Caco-2 (cell line): ENCODE results near the gene TRIM24. TPM values are rescaled to one million over a fixed set of nuclear protein-coding genes. Genes with fewer than 3 reads are reported as not detected.

Experiments
- BruUV-seq: library from RNA; stranded (reverse); fragments of 400-500 nt; replicated peaks from 2 replicates; lab custom pipeline; 2021; lab: Mats Ljungman, UMichigan
- CTCF ChIA-PET: fragments of 300-600 bp; sonication (Branson Sonifier 250); formaldehyde crosslinking; loops from one replicate; lab custom pipeline; 2022; ENCODE audit warnings: antibody characterized with exemption; lab: Charles Lee
- POLR2A ChIA-PET: fragments of 300-600 bp; sonication (Branson Sonifier 250); formaldehyde crosslinking; loops from one replicate; lab custom pipeline; 2022; ENCODE audit warnings: antibody characterized with exemption; lab: Charles Lee
- DNase-seq, 2 experiments: peaks; one replicate each; pipeline versions ENCODE4 v3.0.0 to v3.0.0-alpha.2; 2020 to 2022
- H3K27me3 ChIP-seq: replicated peaks from 2 replicates; pipeline ENCODE4 v1.6.0; 2011; ENCODE audit warnings: low read length; ENCODE audit not compliant: control insufficient read depth, insufficient read depth
- H3K36me3 ChIP-seq: 2 replicates; pipeline ENCODE4 v1.5.1; 2011; ENCODE audit warnings: low read length; ENCODE audit not compliant: control insufficient read depth, insufficient read depth
- H3K4me1 ChIP-seq: fragments of 250-450 bp; sonication (Bioruptor Pico); 2 replicates; pipeline ENCODE4 v1.5.1; 2020; ENCODE audit warnings: mild to moderate bottlenecking
- H3K4me3 ChIP-seq: 2 replicates; pipeline ENCODE4 v1.5.1; 2011; ENCODE audit warnings: low read depth, mild to moderate bottlenecking, control low read depth, low read length
- H3K9me3 ChIP-seq: fragments of 250-450 bp; sonication (Bioruptor Pico); 2 replicates; pipeline ENCODE4 v1.5.1; 2020; ENCODE audit warnings: mild to moderate bottlenecking, moderate library complexity
- H3K27ac Mint-ChIP-seq: one replicate; pipeline ENCODE4 v1.8.0; 2022; ENCODE audit warnings: mixed read lengths; ENCODE audit not compliant: unreplicated experiment
- H3K27me3 Mint-ChIP-seq: one replicate; pipeline ENCODE4 v1.8.0; 2022; ENCODE audit warnings: mixed read lengths; ENCODE audit not compliant: insufficient read depth, unreplicated experiment
- H3K36me3 Mint-ChIP-seq: one replicate; pipeline ENCODE4 v1.8.0; 2022; ENCODE audit warnings: mild to moderate bottlenecking, mixed read lengths; ENCODE audit not compliant: insufficient read depth, unreplicated experiment
- H3K4me1 Mint-ChIP-seq: one replicate; pipeline ENCODE4 v1.8.0; 2022; ENCODE audit warnings: low read depth, mixed read lengths; ENCODE audit not compliant: unreplicated experiment
- H3K4me3 Mint-ChIP-seq: one replicate; pipeline ENCODE4 v1.8.0; 2022; ENCODE audit warnings: mild to moderate bottlenecking, moderate library complexity, mixed read lengths; ENCODE audit not compliant: unreplicated experiment
- H3K9me3 Mint-ChIP-seq: one replicate; pipeline ENCODE4 v1.8.0; 2022; ENCODE audit warnings: mixed read lengths; ENCODE audit not compliant: unreplicated experiment
- CTCF ChIP-seq, 2 experiments: fragments of 200-600 bp in 1 of 2; IDR thresholded peaks; 1 replicate in 1 of 2; 2 replicates in 1 of 2; pipeline versions ENCODE4 v1.5.1 to v1.8.0; 2011 to 2022; ENCODE audit warnings: antibody characterized with exemption in 1 of 2, control low read depth in 1 of 2, inconsistent platforms in 1 of 2, low read depth in 1 of 2, low read length in 1 of 2, mild to moderate bottlenecking in 1 of 2, moderate library complexity in 1 of 2; ENCODE audit not compliant: insufficient read depth in 1 of 2, severe bottlenecking in 1 of 2, unreplicated experiment in 1 of 2
- intact Hi-C: fragments of 100-400 bp; cut with micrococcal nuclease; formaldehyde crosslinking; loops from one replicate; pipeline ENCODE4 v1.10.0; 2022; ENCODE audit not compliant: unreplicated experiment
- total RNA-seq: library from RNA; stranded (reverse); gene quantifications from 2 replicates; pipeline ENCODE4 v1.2.3, GENCODE V29; 2022

TRIM24 gene
- total RNA-seq, 1 experiment from 2014 or later, result 58.2 TPM

GRCh38 chr7:138564365-138564764, 104.3 kb downstream of the TRIM24 start:
- no peaks in the 10 kb centered on the region for H3K27me3 Mint-ChIP-seq
- H3K4me1 Mint-ChIP-seq, result no peaks in the 10 kb centered on the region
- DNase-seq, result peak in 1 of 2 experiments; percentile 19
- POLR2A ChIA-PET, result no interaction called here
- no peak overlapping the region for H3K4me3 Mint-ChIP-seq
- intact Hi-C loops, result no loop called here
- H3K27me3 ChIP-seq, result no peaks in the 10 kb centered on the region
- H3K36me3 ChIP-seq, result peaks cover 36% of the 10 kb centered on the region
- TF ChIP-seq CTCF (IDR thresholded peaks at IDR 0.05; ENCODE audit: insufficient read depth in 1 of 2, low read depth in 1 of 2, low read length in 1 of 2, severe bottlenecking in 1 of 2, unreplicated experiment in 1 of 2), result no peak
- no TSS peak for BruUV-seq
- H3K27ac Mint-ChIP-seq, result peak overlapping the region; percentile 39
- H3K9me3 ChIP-seq, result peaks cover 50% of the 10 kb centered on the region
- H3K4me1 ChIP-seq, result no peaks in the 10 kb centered on the region
- H3K9me3 Mint-ChIP-seq, result peaks cover 41% of the 10 kb centered on the region
- peaks cover 92% of the 10 kb centered on the region for H3K36me3 Mint-ChIP-seq
- CTCF ChIA-PET, result no interaction called here
- no peak overlapping the region for H3K4me3 ChIP-seq

GRCh38 chr7:138565071-138565450, 105.0 kb downstream of the TRIM24 start:
- POLR2A ChIA-PET, result no interaction called here
- Histone ChIP-seq H3K36me3 (peaks cover 34% of the 10 kb centered on the region), H3K9me3 (peaks cover 50% of the 10 kb centered on the region), H3K4me3 (no peak overlapping the region), H3K4me1 (no peaks in the 10 kb centered on the region), H3K27me3 (no peaks in the 10 kb centered on the region)
- peaks cover 92% of the 10 kb centered on the region for H3K36me3 Mint-ChIP-seq
- H3K27ac Mint-ChIP-seq, result no peak overlapping the region
- H3K27me3 Mint-ChIP-seq, result no peaks in the 10 kb centered on the region
- CTCF ChIA-PET, result no interaction called here
- intact Hi-C loops, result no loop called here
- DNase-seq, result no peak
- H3K9me3 Mint-ChIP-seq, result peaks cover 41% of the 10 kb centered on the region
- BruUV-seq, result no TSS peak
- no peak overlapping the region for H3K4me3 Mint-ChIP-seq
- no peaks in the 10 kb centered on the region for H3K4me1 Mint-ChIP-seq
- TF ChIP-seq CTCF (IDR thresholded peaks at IDR 0.05; ENCODE audit: insufficient read depth in 1 of 2, low read depth in 1 of 2, low read length in 1 of 2, severe bottlenecking in 1 of 2, unreplicated experiment in 1 of 2), result no peak

- BruUV-seq, result no TSS peak
- peak in 1 of 2 experiments; percentile 46 for DNase-seq
- Histone ChIP-seq H3K4me1 (no peaks in the 10 kb centered on the region), H3K9me3 (peaks cover 50% of the 10 kb centered on the region), H3K27me3 (no peaks in the 10 kb centered on the region), H3K36me3 (peaks cover 32% of the 10 kb centered on the region), H3K4me3 (no peak overlapping the region)
- no peaks in the 10 kb centered on the region for H3K4me1 Mint-ChIP-seq
- TF ChIP-seq CTCF (IDR thresholded peaks at IDR 0.05; ENCODE audit: insufficient read depth in 1 of 2, low read depth in 1 of 2, low read length in 1 of 2, severe bottlenecking in 1 of 2, unreplicated experiment in 1 of 2), result no peak
- intact Hi-C loops, result no loop called here
- H3K27ac Mint-ChIP-seq, result no peak overlapping the region
- H3K9me3 Mint-ChIP-seq, result peaks cover 41% of the 10 kb centered on the region
- peaks cover 92% of the 10 kb centered on the region for H3K36me3 Mint-ChIP-seq
- CTCF ChIA-PET, result no interaction called here
- POLR2A ChIA-PET, result no interaction called here
- no peaks in the 10 kb centered on the region for H3K27me3 Mint-ChIP-seq
- no peak overlapping the region for H3K4me3 Mint-ChIP-seq
These were observed 105.5 kb downstream of the TRIM24 start for GRCh38 chr7:138565451-138566114.
